Sigmoid colon (tissue), 4 donors: ENCODE results near the gene DIRAS2.

Experiments
- POLR2AphosphoS5 ChIP-seq, 4 donors: sonication (generic); formaldehyde crosslinking; IDR thresholded peaks; one replicate each; pipeline ENCODE4 v1.6.1; 2017; ENCODE audit warnings: antibody characterized with exemption in 4 of 4
- TF ChIP-seq, protein P1 (sequence below), 4 experiments: fragments of 450-650 bp in 3 of 4; fragments of 200-600 bp in 1 of 4; IDR thresholded peaks; one replicate each; pipeline ENCODE4 v1.5.1; 2016 to 2019; ENCODE audit warnings: antibody characterized with exemption in 4 of 4, mild to moderate bottlenecking in 3 of 4, moderate library complexity in 2 of 4

DNA sequence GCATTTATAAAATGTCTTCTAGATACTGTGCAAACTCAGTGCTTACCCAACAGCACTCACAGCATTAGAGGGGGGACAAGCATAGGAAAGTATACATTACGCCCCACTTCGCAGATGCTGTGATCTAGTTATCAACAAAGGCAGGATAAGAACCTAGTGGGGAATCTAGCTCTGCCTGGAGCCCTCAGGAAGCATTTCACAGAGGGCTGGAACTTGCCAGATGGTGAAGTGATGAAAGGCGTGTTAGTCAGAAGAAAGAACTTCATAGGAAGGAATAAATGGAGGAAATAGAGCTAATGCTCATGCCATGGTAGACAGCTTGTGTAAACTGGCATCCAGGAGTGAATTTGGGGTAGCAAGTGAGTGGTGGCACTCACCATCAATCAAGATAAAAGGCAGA, 25.8 kb downstream of the DIRAS2 start:
- TF ChIP-seq POLR2AphosphoS5 (IDR thresholded peaks at IDR 0.05): no peak
- TF ChIP-seq, protein P1, sequence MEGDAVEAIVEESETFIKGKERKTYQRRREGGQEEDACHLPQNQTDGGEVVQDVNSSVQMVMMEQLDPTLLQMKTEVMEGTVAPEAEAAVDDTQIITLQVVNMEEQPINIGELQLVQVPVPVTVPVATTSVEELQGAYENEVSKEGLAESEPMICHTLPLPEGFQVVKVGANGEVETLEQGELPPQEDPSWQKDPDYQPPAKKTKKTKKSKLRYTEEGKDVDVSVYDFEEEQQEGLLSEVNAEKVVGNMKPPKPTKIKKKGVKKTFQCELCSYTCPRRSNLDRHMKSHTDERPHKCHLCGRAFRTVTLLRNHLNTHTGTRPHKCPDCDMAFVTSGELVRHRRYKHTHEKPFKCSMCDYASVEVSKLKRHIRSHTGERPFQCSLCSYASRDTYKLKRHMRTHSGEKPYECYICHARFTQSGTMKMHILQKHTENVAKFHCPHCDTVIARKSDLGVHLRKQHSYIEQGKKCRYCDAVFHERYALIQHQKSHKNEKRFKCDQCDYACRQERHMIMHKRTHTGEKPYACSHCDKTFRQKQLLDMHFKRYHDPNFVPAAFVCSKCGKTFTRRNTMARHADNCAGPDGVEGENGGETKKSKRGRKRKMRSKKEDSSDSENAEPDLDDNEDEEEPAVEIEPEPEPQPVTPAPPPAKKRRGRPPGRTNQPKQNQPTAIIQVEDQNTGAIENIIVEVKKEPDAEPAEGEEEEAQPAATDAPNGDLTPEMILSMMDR (IDR thresholded peaks at IDR 0.05): no peak
